ENCODE results near the gene NAV2.
"Not testable (repeated sequence)": the region's sequence is repeated elsewhere in the genome, so short reads cannot be mapped to it uniquely, and the experiment has no call there.

The NAV2 gene

DNA sequence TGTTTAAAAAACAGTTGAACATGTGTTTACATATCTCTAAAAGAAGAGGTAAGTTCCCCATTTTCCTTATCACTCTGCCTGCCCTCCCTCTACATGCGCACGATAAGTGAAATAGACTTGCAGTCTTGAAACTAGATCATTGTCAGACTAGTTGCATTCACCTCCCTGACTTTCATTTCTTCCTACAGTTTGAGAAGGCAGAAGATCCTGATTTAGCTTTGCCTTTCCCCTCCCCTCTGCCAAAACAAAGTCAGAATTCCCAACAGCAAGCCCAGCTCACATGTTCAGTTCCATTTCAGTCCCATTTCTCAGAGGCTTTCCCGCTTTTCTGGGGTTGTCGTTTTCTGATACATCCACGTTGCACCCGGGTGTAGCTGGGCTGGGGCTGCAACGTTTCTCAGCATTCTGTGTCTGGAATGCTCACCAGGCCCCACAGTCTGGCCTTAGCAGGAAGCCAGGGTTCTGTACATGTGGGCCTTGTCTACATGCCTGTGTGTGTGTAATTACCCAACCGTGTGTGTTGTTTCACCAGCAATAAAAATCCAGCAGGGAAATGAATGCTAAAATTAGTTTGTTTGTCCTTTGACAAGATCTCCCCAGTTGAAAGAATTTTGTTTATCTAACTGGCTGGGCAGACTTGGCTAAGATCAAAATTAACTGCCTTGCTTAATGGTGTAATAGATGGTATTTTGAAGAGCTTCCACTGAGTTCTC, 268.5 kb downstream of the NAV2 start:
- DNase-seq = peak; percentile 4 to 65

GRCh38 chr11:19982774-19983495, 270.3 kb downstream of the NAV2 start:
- no peak for DNase-seq

GRCh38 chr11:19984048-19984742, 271.6 kb downstream of the NAV2 start:
- DNase-seq = no peak

DNA sequence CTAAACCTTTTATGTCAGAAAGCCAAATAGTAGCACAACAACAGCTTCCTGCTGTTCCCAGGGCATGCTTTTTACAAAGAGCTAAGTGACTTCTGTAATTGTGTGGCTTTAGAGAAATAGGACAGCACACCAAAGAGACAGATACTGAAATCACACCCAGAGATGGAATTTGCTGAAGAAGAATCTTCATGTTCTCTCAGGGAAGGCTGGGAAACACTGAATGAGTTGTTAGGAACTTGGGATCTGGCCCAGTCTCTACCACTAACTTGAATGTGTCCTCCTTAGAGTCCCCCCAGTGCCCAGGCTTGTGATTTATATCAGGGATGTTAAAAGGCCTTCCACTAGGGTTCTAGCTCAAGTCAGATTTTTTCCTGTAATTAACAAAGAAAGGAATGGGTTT, 272.5 kb downstream of the NAV2 start:
- DNase-seq = no peak

- no peak for DNase-seq
Measured at GRCh38 chr11:19987331-19987801, 274.7 kb downstream of the NAV2 start.

DNA sequence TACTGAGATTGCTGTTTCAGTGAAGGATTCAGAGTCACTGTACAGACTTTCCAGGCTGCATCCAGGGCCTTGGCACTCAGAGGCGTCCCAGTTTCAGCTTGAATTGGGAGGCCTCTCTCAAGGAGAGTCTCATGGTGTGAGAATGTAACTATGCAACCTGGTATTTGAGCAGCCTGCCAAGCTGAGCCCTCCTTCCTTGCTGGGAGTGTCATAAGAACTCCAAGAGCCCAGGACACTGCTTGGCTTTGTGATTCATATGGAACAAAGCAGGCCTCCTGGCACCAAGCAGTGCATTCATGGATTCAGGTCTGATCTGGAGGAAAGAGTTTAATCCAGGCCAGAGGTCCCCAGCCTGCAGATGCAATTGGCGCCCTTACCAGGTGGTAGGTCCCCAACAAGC, 276.0 kb downstream of the NAV2 start:
- no peak for DNase-seq

GRCh38 chr11:19989191-19989590, 276.6 kb downstream of the NAV2 start:
- no peak for DNase-seq

GRCh38 chr11:19992162-19992561, 279.5 kb downstream of the NAV2 start:
- no peak for DNase-seq

DNA sequence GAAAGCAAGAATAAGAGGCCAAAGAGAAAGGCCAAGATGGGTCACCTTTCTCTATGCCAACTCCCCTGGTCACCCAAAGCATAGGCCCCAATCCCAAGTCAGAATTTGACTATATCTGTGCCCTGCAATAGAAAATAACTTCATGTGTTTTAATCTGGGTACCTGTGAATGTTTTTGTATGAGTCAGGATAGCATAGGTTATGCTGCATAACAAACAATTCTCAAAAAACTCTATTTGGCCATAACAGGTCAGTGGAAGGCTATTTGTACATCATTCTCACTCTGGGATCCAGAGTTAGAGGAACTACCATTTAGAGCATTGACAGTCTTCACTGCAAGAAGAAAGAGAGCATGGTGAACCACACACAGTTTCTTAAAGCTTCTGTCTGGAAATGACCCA, 280.4 kb downstream of the NAV2 start:
- DNase-seq = no peak

DNA sequence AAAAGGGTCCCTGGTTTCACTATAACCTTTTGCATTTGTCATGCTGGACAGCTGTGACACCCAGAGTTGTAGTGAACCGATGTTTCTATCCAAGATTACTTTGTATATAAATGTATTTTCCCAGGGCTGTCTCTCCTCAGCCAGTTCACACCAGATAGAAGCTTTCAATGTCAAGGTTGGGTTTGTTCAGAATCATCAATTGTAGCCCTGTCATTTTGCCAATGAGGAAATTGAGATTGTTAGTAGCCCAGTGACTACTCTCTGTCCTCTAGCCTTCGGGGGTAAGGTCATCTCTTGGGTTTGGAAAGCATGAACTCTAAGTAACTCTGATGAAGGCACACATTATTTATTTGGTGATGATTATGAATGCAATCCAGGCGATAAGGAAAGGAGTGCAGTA, 282.0 kb downstream of the NAV2 start:
- no peak for DNase-seq

- DNase-seq = no peak
Measured at GRCh38 chr11:19995145-19995544, 282.5 kb downstream of the NAV2 start.

DNA sequence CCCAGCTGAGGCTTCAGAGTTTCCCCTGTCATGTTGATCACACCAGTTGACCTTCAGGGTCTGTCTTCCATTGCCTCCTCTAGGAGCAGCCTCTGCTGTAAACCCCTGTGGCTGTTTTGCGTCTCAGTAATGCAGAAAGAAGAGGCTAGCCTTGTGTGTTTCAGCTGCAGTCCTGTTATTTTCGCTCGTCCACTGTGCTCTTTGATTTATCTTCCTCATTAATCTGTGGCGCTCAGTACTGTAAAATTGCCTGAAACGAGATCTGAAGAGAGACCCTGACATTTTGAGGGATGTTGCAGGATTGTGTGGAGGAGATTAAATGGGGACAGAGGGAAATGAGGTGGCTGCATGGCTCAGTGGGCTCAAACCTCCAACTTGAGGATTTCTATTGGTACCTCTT, 283.9 kb downstream of the NAV2 start:
- DNase-seq = no peak

DNA sequence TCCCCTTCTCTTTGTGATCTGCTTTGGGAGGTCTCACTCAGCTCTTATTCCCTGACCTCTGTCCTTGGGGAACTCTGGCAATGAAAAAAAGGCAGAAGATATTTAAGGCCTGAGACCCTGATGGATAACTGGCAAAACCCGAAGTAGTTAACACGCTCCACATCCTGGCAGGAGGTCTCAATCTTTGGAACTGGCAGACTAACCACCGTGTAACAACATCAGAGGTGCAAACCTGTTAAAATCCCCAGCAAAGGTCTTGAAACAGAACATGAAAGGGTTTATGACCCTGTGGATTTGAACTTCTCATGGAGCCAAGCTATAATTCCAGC, 287.3 kb downstream of the NAV2 start:
- DNase-seq = no peak

DNA sequence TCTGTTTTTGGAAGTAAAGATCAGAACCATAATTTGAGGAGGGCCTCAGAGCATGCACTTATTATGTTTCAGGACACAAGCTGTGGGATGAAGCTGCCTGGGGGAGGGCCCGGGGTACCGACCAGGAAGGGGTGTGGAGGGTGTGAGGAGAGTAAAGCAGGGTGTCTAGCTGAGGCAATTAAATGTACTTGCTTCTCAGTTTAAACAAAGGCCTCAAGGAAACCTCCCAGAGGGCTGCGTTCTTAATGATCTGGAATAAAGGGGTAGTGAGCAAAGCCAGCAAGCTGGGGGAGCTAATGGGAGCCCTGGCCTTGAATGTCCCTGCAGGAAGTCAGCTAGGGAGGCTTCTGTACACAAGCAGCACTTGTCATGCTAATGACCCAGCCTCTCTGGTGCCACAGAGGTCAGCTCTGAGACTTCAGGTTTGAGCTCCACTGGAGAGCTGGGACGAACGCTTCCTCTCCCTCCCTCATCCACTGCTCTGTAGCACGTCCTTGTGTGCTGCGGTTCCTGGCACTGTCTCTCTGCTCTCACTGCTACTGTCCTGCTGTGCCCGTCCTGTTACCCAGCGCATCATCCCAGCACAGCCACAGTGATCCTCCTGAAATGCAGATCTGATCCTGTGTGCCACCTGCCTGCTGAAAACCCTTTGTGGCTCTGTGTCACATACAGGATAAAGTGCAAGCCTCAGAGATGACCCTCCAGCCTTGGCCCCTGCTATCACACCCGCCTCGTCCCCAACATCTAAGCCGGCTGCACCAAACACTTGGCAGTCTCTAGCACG, 287.9 kb downstream of the NAV2 start:
- peak; percentile 87 to 94 for DNase-seq

DNA sequence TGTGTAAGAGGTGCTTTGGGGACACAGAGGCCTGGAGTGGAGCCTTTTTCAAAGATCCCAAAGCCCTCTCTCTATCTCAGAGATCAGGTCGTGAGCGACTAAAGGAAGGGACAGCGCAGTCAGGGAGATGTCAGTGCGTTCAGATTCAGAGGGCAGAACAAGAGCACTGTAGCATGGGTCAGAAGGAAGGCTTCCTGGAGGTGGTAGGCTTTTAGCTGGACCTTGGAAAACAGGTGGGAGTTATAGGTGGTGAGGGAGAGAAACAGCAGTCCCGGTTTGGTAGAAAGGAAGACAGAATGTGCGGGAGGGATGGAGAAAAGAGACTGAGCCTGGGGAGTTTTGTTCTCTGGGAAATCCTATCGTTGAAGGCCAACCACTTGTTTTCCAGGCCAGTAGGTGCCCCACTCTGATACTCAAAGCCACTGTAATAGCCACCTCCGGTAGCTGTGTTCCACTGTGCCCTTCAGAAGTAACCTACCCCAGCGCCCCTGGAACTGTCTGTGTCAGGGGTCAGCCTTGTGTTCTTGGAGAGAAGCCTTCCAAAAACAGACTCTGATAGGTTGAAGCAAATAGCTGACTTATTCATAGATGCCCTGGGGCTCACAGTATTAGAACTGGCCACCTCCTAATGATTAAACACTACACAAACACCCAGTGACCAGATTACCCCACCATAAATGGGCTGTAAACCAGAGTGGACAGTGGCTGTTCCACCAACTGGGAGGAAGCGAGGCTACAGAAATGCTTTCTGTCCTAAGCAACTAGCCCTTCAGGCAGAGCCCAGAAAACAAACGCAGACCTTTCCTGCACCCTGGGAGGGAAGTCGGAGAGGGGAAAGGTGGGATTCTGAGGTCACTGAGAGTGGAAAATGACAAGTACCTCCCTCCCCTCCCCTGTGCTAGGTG, 289.9 kb downstream of the NAV2 start:
- DNase-seq = no peak

DNA sequence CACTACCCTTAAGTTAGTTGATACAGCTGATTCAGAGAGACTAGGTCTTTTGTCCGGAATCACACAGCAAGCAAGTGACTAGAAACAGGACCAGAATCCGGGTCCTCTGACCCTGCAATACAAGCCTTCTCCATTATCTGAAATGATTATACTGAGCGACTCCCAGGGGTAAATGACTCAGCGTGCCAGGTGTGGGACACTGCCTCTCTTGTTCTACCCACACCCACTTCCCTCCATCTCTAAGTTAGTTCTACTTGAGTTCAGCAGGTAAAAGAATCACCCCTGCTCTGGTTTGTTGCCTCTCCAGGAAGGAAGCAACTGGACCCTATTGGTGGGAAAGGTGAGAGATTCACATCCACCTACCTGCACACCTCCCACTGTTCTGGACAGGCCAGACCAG, 290.7 kb downstream of the NAV2 start:
- no peak for DNase-seq

DNA sequence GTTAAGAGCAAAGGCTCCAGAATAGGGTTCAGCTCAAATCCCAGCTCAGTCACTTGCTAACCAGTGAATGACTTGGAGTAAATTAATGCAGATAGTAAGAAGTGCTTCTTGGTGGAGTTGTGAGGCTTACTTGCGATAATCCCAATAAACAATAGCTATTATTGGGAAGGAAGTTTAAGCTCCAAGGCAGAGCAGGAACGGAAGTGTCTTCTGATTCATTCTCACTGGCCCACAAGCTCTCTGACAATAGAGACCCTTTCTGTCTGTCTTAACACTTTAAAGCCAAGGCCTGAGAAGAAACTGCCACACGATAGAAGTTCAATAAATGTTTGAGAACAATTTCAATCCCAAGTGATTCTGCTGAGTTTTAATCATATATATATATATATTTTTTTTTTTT, 292.2 kb downstream of the NAV2 start:
- DNase-seq = no peak

DNA sequence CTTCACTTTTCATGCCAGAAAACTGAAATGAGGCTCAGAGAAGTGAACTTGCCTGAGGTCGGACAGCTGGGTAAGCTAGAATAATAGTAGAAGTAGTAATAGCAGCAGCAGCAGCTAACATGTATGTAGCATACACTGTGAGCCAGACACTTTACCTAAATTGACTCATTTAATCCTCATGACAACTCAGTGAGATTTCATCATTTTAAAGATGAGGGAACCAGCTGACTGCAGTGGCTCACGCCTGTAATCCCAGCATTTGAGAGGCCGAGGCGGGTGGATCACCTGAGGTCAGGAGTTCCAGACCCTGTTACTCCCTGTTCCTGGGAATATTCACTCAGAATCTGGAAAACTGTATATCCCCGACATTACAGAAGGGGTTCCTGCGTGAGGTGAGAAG, 293.1 kb downstream of the NAV2 start:
- DNase-seq = no peak

GRCh38 chr11:20006618-20007017, 294.0 kb downstream of the NAV2 start:
- not testable (repeated sequence) for DNase-seq

- DNase-seq = no peak
Measured at GRCh38 chr11:20007386-20007785, 294.7 kb downstream of the NAV2 start.

DNA sequence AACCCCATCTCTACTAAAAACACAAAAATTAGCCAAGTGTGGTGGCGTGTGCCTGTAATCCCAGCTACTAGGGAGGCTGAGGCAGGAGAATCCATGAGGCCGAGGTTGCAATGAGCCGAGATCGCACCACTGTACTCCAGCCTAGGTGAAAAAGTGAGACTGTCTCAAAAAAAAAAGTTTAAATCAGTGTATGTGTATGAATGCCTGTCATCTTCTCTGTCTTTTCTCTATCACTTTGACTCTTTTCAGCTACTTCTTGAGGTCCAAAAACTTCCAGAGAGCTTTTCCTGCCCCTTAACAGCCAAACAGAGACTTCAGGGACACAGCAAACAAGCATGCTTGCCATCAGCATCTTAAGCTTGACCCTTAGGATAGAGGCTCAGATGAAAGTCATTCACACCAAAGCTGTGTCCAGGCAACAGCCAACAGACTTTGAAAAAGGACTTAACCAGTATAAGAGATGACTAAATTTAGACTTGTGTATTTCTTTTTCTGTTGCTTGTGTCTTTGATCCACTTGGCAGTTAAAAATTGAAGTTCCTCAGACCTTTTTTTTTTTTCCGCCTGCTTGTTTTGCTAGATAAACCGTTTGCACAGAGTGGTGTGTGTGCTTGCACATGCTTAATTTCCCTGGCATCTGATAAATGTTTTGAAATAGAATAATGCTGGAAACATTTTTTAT, 295.7 kb downstream of the NAV2 start:
- DNase-seq = no peak

Data from NCI-H2081 (cell line).